GM21360 (cell line): ENCODE data around the gene POTEI.
A peak's percentile ranks its signal among the peaks of the same experiment; 100 is the strongest.
"Not testable (repeated sequence)": the region's sequence is repeated elsewhere in the genome, so short reads cannot be mapped to it uniquely, and the experiment has no call there.

Experiments
- ATAC-seq: cut with Tn5 transposase; IDR thresholded peaks from one replicate; pipeline ENCODE4 v1.9.1; 2021; ENCODE audit warnings: mild to moderate bottlenecking, moderate library complexity; ENCODE audit not compliant: unreplicated experiment

The POTEI gene

DNA sequence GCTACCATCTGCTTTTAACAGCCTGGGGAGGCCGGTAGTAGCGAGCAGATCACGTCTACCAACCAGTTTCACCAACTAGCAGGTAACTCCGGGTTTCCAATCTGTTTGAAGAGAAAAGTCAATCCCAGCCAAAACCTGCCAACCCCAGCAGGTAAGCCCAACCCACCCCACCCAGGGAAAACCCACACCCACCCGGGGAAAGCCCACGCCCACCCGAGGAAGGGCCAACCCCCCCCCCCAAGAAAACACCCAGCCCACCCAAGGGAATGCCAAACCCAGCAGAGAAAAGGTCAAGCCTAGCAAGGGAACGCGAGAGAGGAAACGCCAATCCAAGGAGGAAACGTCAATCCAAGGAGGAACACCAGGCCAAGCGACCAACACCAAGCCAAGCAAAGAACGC is at the start of gene POTEI:
Gene POTEI, minus strand, starts transcription at position 101 of the 400 bp plus-strand sequence. Its CDS starts 93 bp downstream, at position 8.
- not testable (repeated sequence) for ATAC-seq

DNA sequence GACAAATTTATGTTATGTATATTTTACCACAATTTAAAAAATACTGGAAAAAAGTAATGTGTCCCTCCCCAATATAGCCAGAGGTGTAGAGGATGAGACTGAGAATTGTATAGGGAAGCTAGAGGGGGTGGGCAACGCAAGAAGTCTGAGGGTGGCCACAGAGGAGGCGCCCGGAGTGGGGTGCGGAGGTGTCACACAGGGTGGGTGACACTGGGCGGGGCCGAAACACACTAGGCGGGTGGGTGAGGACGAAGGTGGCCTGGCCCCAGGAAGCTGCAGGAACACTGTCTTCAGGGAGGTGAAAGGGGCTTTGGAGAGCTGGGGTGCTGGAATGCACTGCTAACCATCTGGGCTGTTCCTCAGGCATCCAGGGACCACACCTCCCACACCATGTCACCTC is 47.3 kb upstream of the POTEI start:
- ATAC-seq, result not testable (repeated sequence)

DNA sequence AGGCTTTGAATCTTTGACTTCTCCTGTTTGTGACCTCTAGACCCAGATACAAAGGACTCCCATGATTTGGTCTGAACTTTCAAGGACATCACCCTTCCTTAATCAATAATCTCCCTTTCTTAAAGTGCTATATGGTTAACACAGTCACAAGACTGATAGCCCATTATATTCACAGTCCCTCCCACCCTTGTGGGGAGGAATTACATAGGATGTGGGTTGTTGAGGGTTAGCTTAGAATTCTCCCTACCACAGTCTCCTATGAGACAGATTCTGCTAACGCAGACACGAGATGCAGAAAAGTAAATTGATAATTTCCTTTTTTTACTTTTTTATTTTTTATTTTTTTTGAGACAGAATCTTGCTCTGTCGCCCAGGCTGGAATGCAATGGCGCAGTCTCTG is 45.0 kb upstream of the POTEI start:
- ATAC-seq, result not testable (repeated sequence)

GRCh38 chr2:130549475-130549874 is 40.3 kb upstream of the POTEI start:
- ATAC-seq, result not testable (repeated sequence)

DNA sequence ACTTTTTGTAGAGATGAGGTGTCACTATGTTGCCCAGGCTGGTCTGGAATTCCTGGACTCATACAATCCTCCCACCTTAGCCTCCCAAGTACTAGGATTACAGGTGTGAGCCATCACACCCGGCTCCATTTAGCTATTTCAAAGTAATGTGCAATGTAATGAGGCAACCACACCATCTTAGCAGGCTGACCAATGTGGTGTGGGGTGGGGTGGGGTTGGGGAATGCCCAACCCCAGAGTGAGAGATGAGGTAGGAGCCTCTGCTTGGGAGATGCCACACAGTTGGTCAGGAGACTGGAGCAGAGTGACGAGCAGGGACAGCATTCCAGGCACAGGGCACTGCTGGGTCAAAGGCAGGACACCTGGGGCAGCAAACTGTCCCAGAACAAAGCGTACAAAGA is 39.3 kb upstream of the POTEI start:
- not testable (repeated sequence) for ATAC-seq

- ATAC-seq, result not testable (repeated sequence)
Measured at GRCh38 chr2:130544978-130545377, 35.9 kb upstream of the POTEI start.

DNA sequence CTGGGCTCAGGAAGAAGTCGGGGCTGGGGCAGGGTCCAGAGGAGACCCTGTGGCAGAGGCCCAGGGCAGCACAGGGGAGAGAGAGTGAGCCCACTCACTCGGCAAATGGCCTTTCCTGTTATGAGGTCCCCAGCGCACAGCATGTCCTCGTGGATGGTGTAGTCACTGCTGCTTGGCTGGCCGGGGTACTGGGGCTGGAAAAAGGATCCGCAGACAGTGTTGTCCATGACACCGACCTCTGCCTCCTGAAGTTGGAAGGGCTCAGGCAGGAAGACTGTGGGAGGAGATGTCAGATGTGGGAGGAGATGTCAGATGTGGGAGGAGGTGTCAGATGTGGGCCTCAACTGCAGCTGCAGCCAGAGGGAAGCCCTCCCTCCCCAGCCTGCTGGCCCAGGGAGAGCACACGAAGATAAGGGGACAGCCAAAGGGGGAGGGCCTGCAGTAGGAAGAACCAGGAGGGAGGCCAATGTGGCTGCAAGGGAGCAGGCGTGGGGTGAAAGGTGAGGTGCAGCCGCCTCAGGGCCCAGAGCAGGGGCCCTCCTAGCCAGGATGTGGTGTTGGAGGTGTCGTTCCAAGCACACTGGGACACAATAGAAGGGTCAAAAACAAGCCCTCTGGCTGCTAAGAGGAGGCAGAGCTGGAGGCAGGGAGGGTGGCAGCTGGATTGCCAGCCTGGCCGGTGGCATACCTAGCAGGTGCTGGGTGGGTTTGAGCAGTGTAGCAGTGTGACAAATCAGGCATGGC is 34.8 kb upstream of the POTEI start:
- ATAC-seq, result not testable (repeated sequence)

DNA sequence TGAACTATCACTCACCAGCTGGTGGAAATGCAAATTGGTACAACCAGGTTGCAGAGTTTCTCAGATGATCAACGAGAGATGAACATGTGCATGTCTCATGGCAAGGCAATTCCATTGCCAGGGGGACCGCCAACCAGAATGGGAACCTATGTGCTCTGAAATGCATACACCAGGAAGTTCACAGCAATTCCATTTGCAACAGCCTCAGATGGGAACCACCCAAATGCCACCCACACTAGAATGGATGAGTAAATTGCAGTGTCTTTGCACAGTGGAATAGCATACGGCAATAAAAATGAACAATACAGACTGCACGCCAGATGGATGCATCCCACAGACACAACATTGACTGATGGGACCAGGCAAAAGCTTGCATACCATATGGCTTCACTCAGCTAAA is 33.7 kb upstream of the POTEI start:
- ATAC-seq, result not testable (repeated sequence)

GRCh38 chr2:130538271-130538670 is 29.1 kb upstream of the POTEI start:
- not testable (repeated sequence) for ATAC-seq

DNA sequence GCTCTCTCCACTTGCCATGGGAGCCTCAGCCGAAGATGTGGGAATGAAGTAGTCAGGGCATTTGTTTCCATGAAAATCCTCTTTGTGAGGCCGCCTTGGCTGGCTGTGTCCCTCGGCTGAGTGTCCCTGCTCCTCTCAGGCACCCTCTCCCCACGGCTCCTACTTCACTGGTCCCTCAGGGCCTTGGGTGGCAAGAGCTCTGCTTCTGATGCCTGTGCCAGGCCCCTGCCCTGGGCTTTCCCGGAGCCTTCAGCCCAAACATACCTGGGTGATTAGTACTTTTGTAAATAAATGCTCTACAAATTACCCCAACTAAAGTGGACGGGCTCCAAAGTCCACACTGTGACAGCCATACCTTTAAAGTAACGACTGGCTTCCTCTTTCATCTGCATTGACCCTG is 27.5 kb upstream of the POTEI start:
- not testable (repeated sequence) for ATAC-seq

GRCh38 chr2:130531672-130532071 is 22.5 kb upstream of the POTEI start:
- peak; percentile 43 for ATAC-seq

DNA sequence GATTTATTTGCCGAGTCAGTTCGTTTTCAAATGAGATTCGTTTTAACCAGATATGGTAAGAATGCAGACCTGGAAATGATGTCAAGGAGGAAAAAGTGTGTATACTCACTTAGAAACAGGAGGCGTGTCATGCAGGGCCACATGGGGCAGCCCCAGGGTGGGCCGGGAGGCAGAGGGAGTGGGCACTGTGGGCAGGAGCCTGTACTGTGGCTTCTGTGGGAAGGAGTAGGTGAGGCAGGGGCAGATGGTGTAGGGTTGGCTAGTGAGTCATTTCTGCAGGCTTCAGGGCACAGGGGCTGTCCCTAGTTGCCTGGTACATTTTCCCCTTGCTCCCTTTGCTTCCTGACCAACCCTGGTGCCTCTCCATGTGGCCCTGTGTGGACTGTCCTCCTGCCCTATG is 22.1 kb upstream of the POTEI start:
- peak; percentile 64 for ATAC-seq

DNA sequence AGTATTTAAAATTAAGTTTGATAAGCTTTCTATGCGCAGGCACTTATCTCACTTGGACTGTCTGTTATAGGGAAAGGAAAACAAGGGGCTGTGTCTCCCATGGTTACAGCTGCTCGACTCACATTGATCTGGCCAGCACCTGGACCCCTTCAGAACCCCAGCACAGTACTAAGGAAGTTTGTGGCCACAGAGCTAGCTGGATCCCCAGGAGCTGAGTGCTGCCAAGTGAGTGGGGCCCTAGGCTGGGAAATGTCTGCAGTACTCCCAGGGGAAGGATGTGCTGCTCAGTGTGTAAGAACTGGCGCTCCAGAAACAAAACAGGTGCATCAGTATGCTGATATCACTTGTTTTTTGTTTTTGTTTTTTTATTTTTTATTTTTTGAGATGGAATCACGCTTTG is 21.1 kb upstream of the POTEI start:
- not testable (repeated sequence) for ATAC-seq

DNA sequence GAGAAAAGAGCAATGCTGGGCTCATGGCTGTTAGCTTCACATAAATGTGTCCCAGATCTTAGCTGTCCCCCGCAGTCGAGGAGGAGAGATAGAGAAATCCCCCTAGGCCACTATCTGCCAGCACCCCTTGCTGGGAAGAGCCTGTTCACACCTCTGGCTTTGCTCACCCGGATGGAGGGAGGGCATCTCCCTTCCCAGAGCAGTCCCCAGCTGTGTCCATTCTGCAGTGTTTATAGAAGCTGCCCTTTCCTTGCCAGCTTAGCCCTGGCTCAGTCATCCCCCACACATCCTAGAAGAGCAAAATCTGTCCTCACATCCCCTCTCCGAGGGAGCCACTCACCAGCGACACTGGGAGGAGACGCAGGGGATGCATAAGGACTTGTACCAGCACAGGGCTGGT is 20.4 kb upstream of the POTEI start:
- not testable (repeated sequence) for ATAC-seq

- ATAC-seq, result not testable (repeated sequence)
Measured at GRCh38 chr2:130527365-130527967, 18.3 kb upstream of the POTEI start.

DNA sequence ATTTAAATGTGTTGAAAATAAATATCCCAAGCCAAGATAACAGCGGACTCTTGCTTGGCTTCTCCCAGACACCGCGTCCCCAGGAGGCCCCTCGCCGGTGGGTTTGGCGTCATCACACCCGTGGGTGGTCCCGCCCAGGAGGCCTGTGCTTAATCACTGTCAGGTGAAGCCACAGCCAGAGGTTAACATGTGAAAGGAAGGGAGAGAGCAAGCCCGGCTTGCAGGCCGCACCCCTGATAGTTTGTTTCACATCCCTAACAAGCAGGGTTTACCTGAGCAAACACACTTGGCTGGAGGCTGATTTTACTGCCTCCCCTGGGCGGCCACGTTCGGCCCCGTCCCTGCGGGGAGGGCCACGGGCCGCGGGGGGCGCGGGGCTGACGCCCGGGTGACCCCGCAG is 13.3 kb upstream of the POTEI start:
- not testable (repeated sequence) for ATAC-seq

- not testable (repeated sequence) for ATAC-seq
Measured at GRCh38 chr2:130520992-130521391, 11.9 kb upstream of the POTEI start, which contains the start of gene CFC1B. CFC1B (plus strand) TSS chr2:130521222; CDS start chr2:130521485, 263 bp downstream.

- not testable (repeated sequence) for ATAC-seq
Measured at GRCh38 chr2:130518516-130519106, 9.5 kb upstream of the POTEI start.

DNA sequence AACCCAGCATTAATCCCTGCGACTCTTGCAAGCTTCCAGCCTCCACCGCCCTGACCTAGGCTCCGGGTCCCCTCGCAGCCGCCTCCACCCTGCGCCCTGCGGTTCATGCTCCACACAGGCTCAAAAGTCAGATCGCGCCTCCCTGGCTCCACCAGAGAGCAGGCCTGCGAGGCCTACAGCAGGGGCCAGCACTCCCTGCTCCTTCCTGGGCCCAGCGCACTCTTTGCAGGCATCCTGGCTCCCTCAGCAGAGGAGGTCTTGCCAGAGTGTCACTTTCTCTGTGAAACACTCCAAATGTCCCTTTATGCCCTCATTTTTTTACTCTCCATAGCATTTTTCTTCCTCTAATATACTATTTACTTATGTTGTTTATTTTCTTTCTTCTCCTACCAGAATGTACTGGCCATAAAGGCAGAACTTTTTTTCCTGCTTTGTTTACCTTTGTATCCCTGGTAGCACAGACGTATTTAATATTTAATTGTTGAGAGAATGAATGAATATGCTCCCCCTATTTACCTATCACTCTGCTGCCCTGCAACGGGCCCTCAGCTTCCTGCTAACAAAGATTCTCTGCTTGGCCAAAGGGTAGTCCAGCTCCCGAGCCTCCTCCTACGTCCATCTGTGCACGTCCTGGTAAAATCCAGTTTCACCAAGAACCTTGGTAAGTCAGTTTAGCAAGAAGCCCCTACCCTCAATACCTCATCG is 2.8 kb upstream of the POTEI start:
- not testable (repeated sequence) for ATAC-seq

DNA sequence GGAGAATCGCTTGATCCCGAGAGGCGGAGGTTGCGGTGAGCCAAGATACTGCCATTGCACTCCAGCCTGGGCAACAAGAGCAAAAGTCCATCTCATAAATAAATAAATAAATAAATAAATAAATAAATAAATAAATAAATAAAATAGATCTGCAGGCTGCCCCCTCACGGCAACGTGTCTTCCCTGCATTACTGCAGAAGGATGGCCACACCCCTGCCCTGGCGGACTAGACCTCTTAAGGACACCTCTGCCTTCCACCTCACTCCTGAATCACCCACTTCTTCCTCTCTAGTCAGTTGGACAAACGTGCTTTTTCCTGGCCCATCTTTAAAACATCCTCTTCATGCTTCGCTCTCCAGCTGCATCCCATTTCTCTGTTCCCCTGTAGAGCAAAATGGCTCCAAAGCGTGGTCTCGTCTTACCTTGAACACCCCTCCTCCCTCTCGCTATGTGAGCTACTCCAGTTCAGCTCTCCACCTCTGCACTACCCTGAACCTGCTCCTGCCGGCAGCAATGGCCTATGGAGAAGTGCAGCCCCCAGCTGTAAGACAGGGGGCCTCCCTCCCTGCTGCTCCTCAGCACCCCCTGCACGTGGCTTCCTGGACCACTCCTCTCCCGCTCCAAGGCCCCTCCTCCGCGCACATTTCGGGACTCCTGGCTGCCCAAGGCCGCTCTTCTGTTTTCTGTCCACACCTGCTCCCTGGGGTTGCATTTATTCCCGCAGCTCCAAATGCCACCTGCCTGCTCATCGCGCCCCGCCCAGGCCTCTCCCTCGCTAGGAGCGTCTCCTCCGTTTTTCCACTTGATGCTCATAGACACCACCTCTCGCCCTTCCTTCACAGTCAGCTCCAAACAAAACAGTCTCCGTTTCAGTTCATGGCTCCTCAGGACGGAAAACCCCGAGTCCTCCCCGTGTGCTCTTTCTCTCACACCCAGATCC is 1.9 kb upstream of the POTEI start:
- not testable (repeated sequence) for ATAC-seq
